ENCODE measurements around the gene WDR49.
A peak's percentile ranks its signal among the peaks of the same experiment; 100 is the strongest.
"Not testable (repeated sequence)": the region's sequence is repeated elsewhere in the genome, so short reads cannot be mapped to it uniquely, and the experiment has no call there.

Gene WDR49

DNA sequence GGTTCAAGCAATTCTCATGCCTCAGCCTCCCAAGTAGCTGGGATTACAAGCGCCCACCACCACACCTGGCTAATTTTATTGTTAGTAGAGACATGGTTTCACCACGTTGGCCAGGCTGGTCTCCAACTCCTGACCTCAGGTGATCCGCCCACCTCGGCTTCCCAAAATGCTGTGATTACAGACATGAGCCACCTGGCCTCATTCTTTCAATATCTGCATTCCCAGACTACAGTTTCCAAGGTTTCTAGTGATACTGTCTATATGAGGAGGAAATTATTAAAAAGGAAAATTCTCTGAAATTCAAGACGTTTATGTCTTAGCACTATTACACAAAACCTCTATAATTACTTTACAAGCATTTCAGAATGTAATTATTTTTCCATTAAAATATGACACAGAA is 39.5 kb downstream of the WDR49 start:
- DNase-seq (ENCODE audit: low spot score): not testable (repeated sequence)

DNA sequence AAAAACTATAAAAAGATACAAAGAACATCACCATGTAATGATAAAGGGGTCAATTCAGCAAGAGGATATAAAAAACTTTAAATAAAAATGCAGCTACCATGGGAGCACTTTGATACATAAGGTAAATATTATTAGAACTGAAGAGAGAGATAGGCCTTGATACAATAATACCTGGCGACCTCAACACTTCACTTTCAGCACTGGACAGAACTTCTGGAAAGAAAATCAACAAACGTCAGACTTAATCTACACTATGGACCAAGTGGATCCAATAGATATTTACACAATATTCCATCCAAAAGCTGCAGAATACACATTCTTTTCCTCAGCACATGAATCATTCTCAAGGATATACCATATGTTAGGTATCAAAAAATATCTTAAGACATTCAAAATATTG is 42.0 kb downstream of the WDR49 start:
- no peak for DNase-seq (ENCODE audit: low spot score)

DNA sequence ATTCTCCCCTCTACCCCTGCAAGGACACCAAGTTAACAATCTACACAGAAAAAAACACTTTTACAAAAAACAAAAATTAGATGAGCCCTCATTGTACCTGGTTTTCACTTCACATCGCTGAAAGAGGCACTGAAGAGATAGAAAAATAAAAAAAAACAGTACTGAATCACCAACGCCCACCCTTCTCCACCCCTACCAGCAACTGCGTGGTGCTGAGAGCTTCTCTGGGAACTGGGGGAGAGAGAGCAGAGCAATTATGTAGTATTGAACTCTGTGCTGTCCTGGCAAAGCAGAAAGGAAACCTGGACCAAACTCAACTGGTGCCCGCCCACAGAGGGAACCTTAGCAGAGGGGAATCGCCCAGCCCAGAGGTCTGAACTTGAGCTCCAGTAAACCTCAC is 44.6 kb downstream of the WDR49 start:
- DNase-seq (ENCODE audit: low spot score): no peak

DNA sequence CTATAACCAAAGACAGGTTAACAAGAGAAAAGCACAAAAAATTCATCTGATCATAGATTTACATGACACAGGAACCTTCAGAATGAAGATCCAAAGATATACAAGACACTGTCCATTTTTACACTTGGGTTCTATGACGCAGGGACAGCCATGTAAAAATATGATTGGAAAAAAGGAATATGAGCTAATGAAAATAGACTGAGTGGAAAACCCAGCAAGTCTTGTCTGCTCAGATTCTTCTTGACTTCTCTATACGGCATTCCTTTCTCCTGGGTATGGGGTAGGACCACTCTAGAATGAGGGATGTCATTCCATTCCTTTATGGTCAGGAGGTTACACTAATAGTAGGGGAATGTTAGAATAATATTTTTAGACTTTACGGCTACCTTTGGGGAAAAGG is 46.9 kb downstream of the WDR49 start:
- no peak for DNase-seq (ENCODE audit: low spot score)

DNA sequence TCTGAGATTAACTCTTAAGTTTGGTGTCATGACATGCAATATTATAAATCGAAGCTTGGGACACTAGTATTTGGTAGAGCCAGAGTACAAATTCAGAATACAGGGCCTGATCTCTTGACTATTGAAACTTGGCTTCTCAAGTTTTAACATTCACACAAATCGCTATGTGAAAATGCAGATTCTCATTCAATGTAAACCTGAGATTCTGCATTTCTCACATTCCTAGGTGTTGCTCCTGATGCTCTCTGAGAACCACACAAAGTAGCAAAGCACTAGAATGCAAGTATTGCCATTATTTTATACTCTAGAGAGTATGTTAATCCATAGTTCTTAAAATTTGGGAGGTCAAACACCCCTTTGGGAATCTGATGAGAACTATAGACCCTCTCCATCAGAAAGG is 47.9 kb downstream of the WDR49 start:
- no peak for DNase-seq (ENCODE audit: low spot score)

DNA sequence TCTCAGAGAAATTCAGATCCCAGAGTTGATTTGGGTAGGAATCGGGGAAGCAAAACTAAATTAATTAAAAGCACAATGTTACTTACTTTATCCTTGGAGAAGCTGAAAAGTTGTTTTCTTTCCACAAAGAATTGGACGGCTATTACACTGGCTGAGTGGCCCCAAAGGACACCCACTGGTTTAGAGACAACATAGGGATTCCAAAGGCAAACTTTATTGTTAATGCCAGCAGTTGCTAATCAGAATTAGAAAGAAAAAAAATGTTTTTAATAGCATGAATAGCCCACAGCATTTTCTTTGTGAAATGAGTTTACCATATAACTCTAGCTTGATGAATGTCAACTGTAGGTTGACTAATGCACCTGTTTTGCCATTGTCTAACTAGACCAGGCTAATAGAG is 51.7 kb downstream of the WDR49 start:
- no peak for DNase-seq (ENCODE audit: low spot score)

DNA sequence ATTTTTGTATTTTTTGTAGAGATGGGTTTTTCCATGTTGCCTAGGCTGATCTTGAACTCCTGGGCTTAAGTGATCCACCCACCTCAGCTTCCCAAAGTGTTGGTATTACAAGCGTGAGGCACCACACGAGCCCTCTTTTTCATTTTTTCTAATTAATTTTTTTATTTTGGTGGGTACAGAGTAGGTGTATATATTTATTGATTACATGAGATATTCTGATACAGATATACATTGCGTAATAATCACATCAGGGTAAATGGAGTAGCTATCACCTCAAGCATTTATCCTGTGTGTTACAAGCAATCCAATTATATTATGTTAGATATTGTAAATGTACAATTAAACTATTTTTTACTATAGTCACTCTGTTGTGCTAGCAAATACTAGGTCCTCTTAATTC is 66.1 kb downstream of the WDR49 start:
- DNase-seq (ENCODE audit: low spot score): no peak

DNA sequence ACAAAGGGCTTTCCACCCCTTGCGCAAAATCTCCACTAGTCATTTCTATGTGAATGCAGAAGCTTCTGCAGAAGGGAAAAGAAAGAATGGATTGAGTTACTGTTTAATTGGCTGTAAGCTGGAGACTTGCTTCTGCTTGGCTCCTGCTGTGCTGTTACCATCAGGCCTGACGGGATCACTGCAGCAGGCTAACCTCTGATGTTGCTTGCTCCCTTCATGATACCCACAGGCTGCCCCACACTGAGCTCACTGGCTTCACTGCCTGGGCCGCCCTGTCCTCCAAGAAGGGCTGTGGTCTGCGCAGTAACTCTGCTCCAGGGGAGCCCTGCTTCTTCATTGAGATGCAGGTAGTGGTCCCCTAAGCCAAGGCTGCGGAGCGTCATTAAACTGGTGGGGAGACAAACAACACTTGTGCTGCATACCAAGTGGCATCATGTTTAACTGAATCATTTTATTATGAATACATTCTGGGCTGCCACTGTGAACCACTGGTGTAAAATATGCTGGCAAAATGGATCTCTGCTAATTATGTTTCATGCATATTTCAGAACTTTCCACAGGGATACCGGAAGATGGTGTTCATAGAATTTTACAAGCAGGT is 78.6 kb downstream of the WDR49 start:
- DNase-seq (ENCODE audit: low spot score): no peak

DNA sequence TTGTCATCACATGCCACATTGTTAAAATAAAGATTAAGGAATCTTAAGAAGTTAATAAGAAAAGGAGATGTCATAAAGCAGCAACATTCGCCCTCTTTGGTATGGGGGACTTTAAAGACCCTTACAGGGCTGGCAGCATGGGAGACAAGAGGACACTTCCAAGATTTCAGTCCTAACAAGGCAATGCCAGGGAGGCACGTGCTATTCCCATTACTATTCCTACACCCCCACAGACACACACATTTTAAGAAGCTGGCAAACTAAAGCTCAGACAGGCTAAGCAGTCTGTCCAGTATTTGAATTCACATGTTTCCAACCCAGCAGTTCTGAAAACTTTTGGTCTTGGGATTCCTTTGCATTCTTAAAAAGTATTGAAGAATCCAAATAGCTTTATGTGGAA is 80.8 kb downstream of the WDR49 start:
- DNase-seq (ENCODE audit: low spot score): no peak

DNA sequence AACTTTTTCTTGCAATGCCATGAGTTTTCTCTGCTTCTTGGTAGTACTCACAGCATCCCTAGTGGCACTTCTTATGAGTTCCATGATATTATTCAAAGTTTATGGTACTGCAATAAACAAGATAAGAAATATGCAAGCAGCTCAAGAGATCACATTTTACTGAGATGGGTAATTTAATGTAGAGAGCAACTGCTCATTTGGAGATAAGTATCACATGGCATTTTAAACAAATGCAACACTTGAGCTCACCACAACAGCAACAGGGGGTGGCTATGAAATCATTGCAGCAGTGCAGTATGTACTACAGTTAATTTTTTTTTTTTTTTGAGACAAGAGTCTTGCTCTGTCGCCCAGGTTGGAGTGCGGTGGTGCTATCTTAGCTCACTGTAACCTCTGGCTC is 85.1 kb downstream of the WDR49 start:
- DNase-seq (ENCODE audit: low spot score): no peak

DNA sequence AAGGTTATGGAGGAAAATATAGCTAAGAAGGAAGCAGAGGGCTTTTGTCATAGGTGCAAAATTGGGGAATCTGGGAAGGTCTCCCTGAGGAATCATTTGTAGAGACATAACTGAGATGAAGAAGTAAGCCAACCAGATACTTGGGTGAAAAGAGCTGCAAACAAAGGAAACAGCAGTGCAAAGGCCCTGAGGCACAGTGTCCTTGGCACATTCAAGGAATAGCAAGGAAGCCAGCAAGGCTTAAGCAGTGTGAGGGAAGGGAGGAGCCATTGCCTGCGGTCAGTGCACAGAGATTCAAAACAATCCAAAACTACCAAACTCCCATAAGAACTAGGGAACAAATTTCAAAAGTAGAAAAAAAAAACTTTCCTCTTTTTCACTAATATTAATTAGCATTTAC is 88.3 kb downstream of the WDR49 start:
- no peak for DNase-seq (ENCODE audit: low spot score)

DNA sequence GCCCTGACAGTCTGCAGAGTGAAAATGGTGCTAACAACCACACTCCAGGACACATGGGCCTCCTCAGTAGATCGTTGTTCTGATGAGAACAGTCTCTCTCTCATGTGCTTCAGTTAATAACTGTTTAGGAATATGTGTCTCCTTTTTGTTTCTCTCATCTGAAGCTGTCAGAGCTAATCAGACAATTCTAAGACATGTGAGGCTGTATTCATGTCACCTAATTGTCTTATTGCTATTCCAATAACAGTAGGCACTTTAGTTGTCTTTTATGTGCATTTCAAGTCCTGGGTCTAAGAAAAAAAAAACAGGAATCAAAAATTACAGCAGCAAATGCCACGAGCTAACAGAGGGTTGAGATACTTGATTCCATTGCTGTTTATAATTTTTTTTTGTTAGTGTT is 89.1 kb downstream of the WDR49 start:
- DNase-seq (ENCODE audit: low spot score): no peak

DNA sequence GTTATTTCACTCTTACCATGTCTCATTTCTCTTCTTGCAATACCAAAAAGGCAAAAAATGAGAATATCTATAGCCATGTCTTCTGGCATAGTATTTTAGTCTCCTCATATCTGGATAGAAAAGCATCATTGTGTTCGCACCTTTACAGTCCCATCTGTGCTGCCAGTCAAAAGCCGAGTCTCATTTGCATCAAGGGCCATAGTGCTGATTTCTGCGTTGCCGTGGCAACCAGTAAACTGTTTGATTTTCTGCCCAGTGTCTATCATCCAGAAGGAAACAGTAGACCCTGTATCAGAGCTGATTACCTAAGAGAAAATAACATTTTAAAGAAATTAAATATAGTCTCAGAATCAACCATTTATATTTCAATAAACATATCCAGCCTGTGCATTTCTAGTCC is 93.8 kb downstream of the WDR49 start:
- no peak for DNase-seq (ENCODE audit: low spot score)

DNA sequence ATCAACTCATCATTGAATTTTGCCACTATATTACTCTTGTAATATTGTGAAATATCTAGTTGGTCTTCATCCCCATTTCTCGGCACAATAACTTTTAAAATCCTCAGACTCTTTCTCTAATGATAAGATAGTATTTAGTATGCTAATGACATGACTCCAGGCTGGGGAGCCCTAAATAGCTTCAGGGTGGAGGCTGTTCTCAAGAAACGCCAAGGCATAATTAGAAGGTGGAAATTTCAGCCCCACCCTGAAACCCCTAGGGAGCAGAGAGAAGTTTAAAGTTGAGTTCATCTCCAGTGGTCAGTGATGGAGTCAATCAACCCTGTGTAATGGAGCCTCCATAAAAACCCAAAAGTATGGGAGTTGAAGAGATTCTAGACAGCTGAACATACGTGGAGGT is 98.8 kb downstream of the WDR49 start:
- DNase-seq (ENCODE audit: low spot score): no peak

DNA sequence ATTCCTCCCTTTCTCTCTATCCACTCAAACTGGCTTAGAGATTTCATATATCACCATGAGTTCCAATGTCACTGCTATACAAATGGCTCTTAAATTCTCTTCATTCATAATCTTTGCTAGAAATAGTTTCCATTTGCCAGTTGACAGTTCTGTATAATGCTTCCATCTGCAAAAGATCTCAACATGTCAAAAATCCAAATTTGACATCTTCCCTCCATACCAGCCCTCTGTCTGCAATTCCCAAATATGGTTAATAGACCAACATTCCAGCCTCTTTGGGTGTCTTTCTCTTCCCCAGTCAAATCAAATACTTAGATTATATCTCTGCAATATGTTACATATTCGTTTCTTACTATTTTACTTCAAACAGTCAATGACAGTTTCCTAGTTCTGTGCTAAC is 115.7 kb downstream of the WDR49 start:
- no peak for DNase-seq (ENCODE audit: low spot score)

DNA sequence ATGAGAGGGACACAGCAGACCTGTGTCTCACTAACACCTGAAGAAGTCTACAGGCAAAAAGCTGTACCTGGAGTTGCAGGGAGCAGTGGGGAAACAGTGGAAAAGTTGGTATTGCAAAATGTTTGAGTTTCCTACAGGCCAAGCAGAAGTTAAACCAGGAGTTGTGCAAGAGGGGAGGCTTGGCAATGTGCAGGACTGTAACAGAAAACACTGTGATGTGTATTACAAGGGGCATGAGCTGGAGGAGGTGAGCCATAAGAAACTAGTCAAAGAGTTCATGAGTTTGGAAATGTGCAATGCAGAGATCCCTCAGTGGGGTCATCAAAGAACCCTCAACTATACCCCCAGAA is 132.8 kb downstream of the WDR49 start:
- peak; percentile 3 for DNase-seq (ENCODE audit: low spot score)

DNA sequence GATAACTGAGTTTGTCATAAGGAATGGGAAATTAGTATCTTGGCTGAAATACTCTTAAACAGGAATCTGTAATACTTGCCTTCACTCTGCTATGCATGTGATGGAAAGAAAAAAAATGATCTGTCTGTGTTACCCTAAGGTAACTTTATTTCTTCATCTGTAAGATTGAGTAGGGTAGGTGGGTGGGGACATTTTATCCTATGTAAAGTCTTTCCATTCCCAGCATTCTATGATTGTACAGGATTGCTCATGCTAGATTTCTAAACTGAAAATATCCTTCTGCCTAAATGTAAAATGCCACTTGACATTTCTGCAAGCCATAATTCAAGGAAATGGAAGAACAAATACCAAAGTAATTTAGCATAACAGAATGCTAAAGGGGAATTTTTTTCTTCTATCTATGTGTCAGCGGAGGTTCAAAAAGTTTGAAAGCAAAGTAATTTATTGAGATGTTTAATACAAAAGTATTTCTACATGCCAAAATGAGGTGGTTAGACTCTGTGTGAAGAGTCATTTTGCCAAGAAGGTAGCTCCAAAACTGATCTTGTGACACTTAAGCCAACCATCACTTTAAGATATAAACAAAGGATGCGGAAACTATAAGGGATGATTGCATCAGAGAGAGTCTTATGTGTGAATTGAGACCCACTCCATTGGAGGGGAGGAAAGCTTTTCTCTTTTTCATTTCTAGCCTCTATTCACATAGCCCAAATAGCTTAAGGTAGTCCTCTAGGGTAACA is 133.3 kb downstream of the WDR49 start:
- DNase-seq (ENCODE audit: low spot score): no peak

DNA sequence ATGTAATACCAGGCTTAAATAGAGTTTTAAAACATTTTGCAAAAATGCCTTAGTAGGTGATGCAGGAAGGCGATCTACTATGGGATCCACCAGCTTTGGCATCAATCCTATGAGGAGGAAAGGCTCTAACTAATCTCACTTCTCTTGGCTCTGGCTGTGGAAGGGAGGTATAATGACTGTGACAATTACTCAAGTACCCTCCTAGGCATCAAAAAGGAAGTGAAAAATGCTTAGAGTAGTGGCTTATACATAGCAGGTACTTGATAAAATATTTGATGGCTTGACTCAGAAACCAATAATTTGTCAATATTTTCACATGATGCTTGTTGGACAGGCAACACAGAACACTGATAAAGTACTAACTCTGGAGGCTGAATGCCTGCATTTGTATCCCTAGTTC is 145.8 kb downstream of the WDR49 start:
- no peak for DNase-seq (ENCODE audit: low spot score)

DNA sequence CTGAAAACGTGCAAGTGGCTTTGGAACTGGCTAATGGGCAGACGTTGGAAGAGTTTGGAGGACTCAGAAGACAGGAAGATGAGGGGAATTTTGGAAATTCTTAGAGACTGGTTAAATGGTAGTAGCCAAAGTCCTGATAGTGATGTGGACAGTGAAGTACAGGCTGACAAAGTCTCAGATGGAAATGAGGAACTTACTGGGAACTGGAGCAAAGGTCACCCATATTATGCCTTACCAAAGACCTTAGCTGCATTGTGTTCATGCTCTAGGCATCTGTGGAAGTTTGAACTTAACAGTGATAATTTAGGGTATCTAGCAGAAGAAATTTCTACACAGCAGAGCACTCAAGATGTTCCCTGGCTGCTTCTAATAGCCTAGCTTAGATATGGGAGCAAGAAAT is 151.3 kb downstream of the WDR49 start:
- DNase-seq (ENCODE audit: low spot score): no peak

DNA sequence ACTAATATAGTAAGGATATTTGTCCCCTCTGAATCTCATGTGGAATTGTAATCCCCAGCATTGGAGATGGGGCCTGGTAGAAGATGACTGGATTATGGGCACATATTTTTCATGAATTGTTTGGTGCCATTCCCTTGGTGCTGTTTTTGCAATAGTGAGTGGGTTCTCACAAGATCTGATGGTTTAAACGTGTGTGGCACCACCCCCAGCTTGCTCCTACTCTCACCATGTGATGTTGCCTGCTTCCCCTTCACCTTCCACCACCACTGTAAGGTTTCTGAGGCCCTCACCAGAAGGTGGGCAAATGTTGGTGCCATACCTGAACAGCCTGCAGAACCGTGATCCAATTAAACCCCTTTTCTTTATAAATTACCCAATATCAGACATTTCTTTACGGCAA is 151.8 kb downstream of the WDR49 start:
- no peak for DNase-seq (ENCODE audit: low spot score)

DNA sequence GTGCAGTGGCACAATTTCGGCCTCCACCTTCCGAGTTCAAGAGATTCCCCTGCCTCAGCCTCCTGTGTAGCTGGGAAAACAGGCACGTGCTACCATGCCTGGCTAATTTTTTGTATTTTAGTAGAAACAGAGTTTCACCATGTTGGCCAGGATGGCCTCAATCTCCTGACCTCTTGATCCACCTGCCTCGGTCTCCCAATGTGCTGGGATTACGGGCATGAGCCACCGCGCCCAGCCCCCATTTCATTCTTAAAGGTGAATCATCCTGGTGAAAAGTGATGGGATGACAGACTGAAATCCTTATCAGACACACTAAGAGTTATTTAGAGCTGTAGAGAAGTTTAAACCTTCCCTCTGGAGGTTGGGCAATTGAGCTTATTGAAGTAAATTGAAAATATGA is 155.8 kb downstream of the WDR49 start:
- DNase-seq (ENCODE audit: low spot score): no peak

DNA sequence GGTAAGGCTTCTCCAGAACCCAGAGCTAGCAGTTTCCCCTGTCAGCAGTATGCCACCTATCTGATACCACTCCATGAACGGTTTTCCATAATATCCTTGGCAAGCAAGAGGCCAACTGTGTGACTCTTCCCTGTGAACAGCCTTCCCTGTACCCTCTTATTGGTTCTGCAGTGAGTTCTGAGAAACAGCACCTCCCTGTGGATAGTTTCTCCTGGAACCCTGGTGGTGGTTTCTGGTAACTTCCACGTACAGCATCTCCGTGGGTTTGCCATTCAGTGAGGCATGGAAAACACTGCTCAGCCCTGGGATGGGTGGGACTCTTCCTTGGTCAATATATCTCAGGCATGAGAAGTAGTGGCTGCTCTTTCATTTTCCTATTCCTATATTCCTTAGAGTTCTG is 160.5 kb downstream of the WDR49 start:
- DNase-seq (ENCODE audit: low spot score): peak; percentile 10

DNA sequence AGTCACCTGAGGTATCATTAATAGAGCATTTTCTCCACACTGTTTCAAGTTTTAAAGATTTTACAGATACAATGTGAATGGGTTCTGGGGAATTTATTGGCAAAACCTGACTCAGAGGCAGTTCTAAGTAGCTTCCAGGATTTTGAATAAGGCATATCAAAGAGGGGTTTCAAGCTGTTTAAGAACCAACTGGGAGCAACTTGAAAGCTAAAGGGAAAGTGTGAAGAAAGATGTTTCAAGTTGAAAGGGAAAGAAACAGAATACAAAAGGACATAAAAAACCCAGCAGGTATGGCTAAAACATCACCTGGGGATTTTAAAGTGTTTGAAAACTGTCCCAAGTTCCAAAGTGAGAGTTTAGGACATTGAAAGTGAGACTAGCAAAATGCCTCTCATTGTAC is 162.1 kb downstream of the WDR49 start:
- no peak for DNase-seq (ENCODE audit: low spot score)

DNA sequence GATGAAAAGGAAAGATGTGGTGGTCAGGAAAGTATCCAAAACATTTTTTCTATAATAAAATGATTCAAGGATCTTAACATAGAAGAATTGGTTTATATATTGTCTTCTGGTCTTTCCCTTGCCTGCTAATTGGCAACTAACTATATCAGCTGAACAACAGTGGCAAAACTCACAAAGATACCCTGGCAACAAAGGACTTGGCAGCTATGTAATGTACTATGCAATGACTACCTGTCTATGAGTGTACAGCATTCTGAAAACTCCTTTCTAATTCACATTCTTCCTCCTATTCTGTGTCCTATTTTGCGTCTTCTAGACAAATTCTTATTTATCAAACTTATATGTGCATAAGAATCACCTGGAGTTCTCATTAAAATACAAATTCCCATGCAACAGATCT is 164.2 kb downstream of the WDR49 start:
- no peak for DNase-seq (ENCODE audit: low spot score)
